Measurements from ENCODE around the gene CHADL.

The CHADL gene

DNA sequence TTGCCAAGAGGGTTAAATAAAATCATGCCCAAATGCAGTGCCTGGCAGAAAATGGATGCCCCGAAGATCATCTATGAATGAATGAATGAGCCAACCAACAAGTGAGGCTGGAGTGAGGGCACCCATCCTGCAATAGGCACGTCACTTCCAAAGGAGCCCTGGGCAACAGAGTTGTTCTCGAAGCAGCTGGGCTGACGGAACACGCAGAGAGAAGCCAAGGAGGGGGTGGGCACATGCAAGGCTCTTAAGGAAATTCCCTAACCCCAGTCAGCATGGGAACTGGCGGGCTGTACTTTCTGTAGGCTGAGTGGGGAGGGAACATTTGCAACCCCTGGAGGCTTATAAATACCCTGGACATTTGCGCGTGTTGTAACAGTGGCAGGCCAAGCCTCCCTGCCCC lies 11.6 kb upstream of the CHADL start:
- Histone ChIP-seq H3K36me3 (ENCODE audit: insufficient read depth, low read length) (peaks cover 91% of the 10 kb centered on the region; the same call in 1 of the 2 replicates), H3K27me3 (ENCODE audit: insufficient read depth, low read length, poor library complexity, severe bottlenecking) (no peaks in the 10 kb centered on the region)

DNA sequence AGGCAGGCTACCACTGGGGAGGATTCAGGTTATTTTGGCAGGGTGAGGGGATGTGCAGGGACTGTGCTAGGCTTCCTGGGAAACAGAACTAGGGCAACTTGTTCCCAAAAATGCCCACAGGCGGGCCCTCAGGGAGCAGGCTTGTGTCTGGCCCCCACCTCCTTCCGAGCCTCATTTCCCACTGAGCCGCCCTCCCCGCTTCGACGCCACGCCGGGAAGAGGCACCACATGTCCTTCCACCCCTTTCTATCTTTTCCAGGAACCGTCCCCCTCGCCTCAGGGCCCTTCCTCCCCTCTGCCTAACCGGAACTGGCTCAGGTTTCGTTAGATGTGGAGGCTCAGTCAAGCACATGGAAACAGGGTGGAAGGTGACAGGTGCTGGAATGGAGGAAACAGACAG lies 9.4 kb upstream of the CHADL start:
- Histone ChIP-seq H4K20me1 (ENCODE audit: insufficient read depth, low read length, poor library complexity, severe bottlenecking) (no peaks in the 10 kb centered on the region), H3K4me2 (ENCODE audit: low read depth, low read length, poor library complexity, severe bottlenecking) (no peak overlapping the region), H3K27me3 (ENCODE audit: insufficient read depth, low read length, poor library complexity, severe bottlenecking) (no peaks in the 10 kb centered on the region), H3K9me3 (ENCODE audit: insufficient read depth, low read depth, low read length) (no peaks in the 10 kb centered on the region), H3K9me2 (replicated peaks; ENCODE audit: low read depth, low read length) (no peaks in the 10 kb centered on the region), H3K79me2 (ENCODE audit: insufficient read depth, low read length) (no peaks in the 10 kb centered on the region), H3K4me3 (ENCODE audit: low read length, poor library complexity, severe bottlenecking) (no peak overlapping the region), H2AFZ (ENCODE audit: low read length) (no peak overlapping the region), H3F3A (ENCODE audit: low read depth) (no peaks in the 10 kb centered on the region), H3K9ac (ENCODE audit: low read depth, low read length, poor library complexity, severe bottlenecking) (no peak overlapping the region), H3K36me3 (ENCODE audit: insufficient read depth, low read length) (peaks cover 86% of the 10 kb centered on the region; the same call in 1 of the 2 replicates), H3K4me1 (ENCODE audit: insufficient read depth, low read length, poor library complexity, severe bottlenecking) (no peaks in the 10 kb centered on the region)
- no peak for TF ChIP-seq EZH2phosphoT487 (IDR thresholded peaks at IDR 0.05; ENCODE audit: borderline replicate concordance)
- TF ChIP-seq, protein P1, sequence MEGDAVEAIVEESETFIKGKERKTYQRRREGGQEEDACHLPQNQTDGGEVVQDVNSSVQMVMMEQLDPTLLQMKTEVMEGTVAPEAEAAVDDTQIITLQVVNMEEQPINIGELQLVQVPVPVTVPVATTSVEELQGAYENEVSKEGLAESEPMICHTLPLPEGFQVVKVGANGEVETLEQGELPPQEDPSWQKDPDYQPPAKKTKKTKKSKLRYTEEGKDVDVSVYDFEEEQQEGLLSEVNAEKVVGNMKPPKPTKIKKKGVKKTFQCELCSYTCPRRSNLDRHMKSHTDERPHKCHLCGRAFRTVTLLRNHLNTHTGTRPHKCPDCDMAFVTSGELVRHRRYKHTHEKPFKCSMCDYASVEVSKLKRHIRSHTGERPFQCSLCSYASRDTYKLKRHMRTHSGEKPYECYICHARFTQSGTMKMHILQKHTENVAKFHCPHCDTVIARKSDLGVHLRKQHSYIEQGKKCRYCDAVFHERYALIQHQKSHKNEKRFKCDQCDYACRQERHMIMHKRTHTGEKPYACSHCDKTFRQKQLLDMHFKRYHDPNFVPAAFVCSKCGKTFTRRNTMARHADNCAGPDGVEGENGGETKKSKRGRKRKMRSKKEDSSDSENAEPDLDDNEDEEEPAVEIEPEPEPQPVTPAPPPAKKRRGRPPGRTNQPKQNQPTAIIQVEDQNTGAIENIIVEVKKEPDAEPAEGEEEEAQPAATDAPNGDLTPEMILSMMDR (conservative IDR thresholded peaks at IDR 0.05; ENCODE audit: low read length): no peak

More for the DNA sequence above, 11.6 kb upstream of the CHADL start:
- H3K9me2 ChIP-seq (replicated peaks; ENCODE audit: low read depth, low read length): no peaks in the 10 kb centered on the region
- no peaks in the 10 kb centered on the region for H3K9me3 ChIP-seq (ENCODE audit: insufficient read depth, low read depth, low read length)
- no peak overlapping the region for H3K4me3 ChIP-seq (ENCODE audit: low read length, poor library complexity, severe bottlenecking)
- H2AFZ ChIP-seq (ENCODE audit: low read length): no peak overlapping the region
- no peaks in the 10 kb centered on the region for H3F3A ChIP-seq (ENCODE audit: low read depth)
- no peak overlapping the region for H3K4me2 ChIP-seq (ENCODE audit: low read depth, low read length, poor library complexity, severe bottlenecking)
- TF ChIP-seq, protein P1 (conservative IDR thresholded peaks at IDR 0.05; ENCODE audit: low read length): no peak
- TF ChIP-seq EZH2phosphoT487 (IDR thresholded peaks at IDR 0.05; ENCODE audit: borderline replicate concordance): no peak
- H3K9ac ChIP-seq (ENCODE audit: low read depth, low read length, poor library complexity, severe bottlenecking): no peak overlapping the region
- H4K20me1 ChIP-seq (ENCODE audit: insufficient read depth, low read length, poor library complexity, severe bottlenecking): no peaks in the 10 kb centered on the region
- no peaks in the 10 kb centered on the region for H3K79me2 ChIP-seq (ENCODE audit: insufficient read depth, low read length)
- no peaks in the 10 kb centered on the region for H3K4me1 ChIP-seq (ENCODE audit: insufficient read depth, low read length, poor library complexity, severe bottlenecking)

DNA sequence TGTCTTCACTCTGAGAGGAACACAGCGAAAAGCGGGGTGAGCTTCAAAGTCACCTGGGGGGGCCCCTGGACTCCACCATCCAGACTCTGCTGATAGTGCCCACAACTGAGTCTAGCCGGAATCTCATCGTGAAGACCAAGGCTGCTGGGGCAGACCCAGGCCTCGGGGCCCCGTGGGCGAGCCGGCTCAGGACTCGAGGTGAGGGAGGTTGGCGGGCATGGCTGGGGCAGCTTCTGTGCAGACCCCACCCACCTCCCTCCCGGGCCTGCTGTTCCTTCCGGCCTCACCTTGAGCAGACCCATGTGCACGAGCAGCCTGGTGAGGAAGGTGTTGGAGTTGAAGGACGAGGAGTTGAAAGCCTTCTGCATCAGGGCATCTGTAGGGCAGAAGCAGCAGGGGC lies 8.7 kb upstream of the CHADL start:
- Histone ChIP-seq H3K9ac (ENCODE audit: low read depth, low read length, poor library complexity, severe bottlenecking) (no peak overlapping the region), H3K9me3 (ENCODE audit: insufficient read depth, low read depth, low read length) (no peaks in the 10 kb centered on the region), H3K79me2 (ENCODE audit: insufficient read depth, low read length) (no peaks in the 10 kb centered on the region), H3K4me2 (ENCODE audit: low read depth, low read length, poor library complexity, severe bottlenecking) (no peak overlapping the region), H4K20me1 (ENCODE audit: insufficient read depth, low read length, poor library complexity, severe bottlenecking) (no peaks in the 10 kb centered on the region), H3K4me3 (ENCODE audit: low read length, poor library complexity, severe bottlenecking) (no peak overlapping the region), H3K27me3 (ENCODE audit: insufficient read depth, low read length, poor library complexity, severe bottlenecking) (no peaks in the 10 kb centered on the region), H3K4me1 (ENCODE audit: insufficient read depth, low read length, poor library complexity, severe bottlenecking) (no peaks in the 10 kb centered on the region), H2AFZ (ENCODE audit: low read length) (no peak overlapping the region), H3K9me2 (replicated peaks; ENCODE audit: low read depth, low read length) (no peaks in the 10 kb centered on the region), H3K36me3 (ENCODE audit: insufficient read depth, low read length) (peaks cover 82% of the 10 kb centered on the region; the same call in 1 of the 2 replicates), H3F3A (ENCODE audit: low read depth) (no peaks in the 10 kb centered on the region; the same call in 1 of the 2 replicates)
- TF ChIP-seq EZH2phosphoT487 (IDR thresholded peaks at IDR 0.05; ENCODE audit: borderline replicate concordance): no peak
- TF ChIP-seq, protein P1 (conservative IDR thresholded peaks at IDR 0.05; ENCODE audit: low read length): no peak
